K562 (cell line): ENCODE measurements around the gene HGS. TPM values are rescaled to one million over a fixed set of nuclear protein-coding genes. Genes with fewer than 3 reads are reported as not detected.

Source experiments
- ATAC-seq: fragments of 200-7000 bp; cut with Tn5 transposase; 3 replicates; pipeline ENCODE4 v1.9.1; 2020; ENCODE audit warnings: moderate library complexity
- BruUV-seq: library from RNA; stranded (reverse); fragments of 400-500 nt; replicated peaks from 2 replicates; lab custom pipeline; 2021; lab: Mats Ljungman, UMichigan
- CTCF ChIA-PET: fragments of 300-600 bp; formaldehyde crosslinking; extraction: SDS; loops from one replicate; lab custom pipeline; 2021; ENCODE audit warnings: low intra/inter-chr PET ratio; lab: Yijun Ruan, JAX
- POLR2A ChIA-PET: fragments of 300-600, 350-650 bp; sonication (Branson Sonifier 250); formaldehyde crosslinking; extraction: SDS; loops from one replicate; lab custom pipeline; 2021; ENCODE audit warnings: antibody characterized with exemption, inconsistent platforms; lab: Yijun Ruan, JAX
- DNase-seq, 4 experiments: peaks; one replicate each; pipeline versions ENCODE4 v3.0.0 to v3.0.0-alpha.2; 2011 to 2018; ENCODE audit warnings: low spot score in 3 of 4, mixed read lengths in 3 of 4; ENCODE audit errors: extremely low read depth in 1 of 4
- FAIRE-seq: peaks from 2 replicates; lab custom pipeline; 2011; peaks lifted over from hg19 to GRCh38; lab: Jason Lieb, UNC
- H2AFZ ChIP-seq: 2 replicates; pipeline ENCODE4 v1.6.0; 2011; ENCODE audit warnings: low read depth, low read length, control low read depth, inconsistent platforms
- H3K27ac ChIP-seq: fragments of 200-600 bp; 3 replicates; pipeline ENCODE4 v1.8.0; 2011; ENCODE audit warnings: low read depth, mild to moderate bottlenecking, control low read depth, inconsistent platforms, low read length, moderate library complexity, mixed read lengths; ENCODE audit errors: extremely low read depth
- H3K27me3 ChIP-seq, 2 experiments: fragments of 300-600 bp in 1 of 2; 2 replicates in 1 of 2; 3 replicates in 1 of 2; pipeline versions ENCODE4 v1.6.0 to v1.8.0; 2011; ENCODE audit warnings: inconsistent platforms in 2 of 2, low read length in 2 of 2, mild to moderate bottlenecking in 1 of 2, mixed read lengths in 1 of 2, moderate library complexity in 1 of 2; ENCODE audit not compliant: control insufficient read depth in 2 of 2, insufficient read depth in 2 of 2
- H3K36me3 ChIP-seq: fragments of 300-600 bp; 3 replicates; pipeline ENCODE4 v1.8.0; 2011; ENCODE audit warnings: mild to moderate bottlenecking, low read length, inconsistent platforms; ENCODE audit not compliant: control insufficient read depth, insufficient read depth
- H3K4me1 ChIP-seq, 2 experiments: fragments of 200-600 bp in 1 of 2; replicated peaks in 1 of 2; 2 replicates in 1 of 2; 3 replicates in 1 of 2; pipeline versions ENCODE4 v1.5.1 to v1.8.0; 2011; ENCODE audit warnings: inconsistent platforms in 2 of 2, low read length in 2 of 2, mild to moderate bottlenecking in 1 of 2, mixed read lengths in 1 of 2, moderate library complexity in 1 of 2; ENCODE audit not compliant: control insufficient read depth in 2 of 2, insufficient read depth in 2 of 2
- H3K4me2 ChIP-seq: 2 replicates; pipeline ENCODE4 v1.6.1; 2011; ENCODE audit warnings: low read length, control low read depth, inconsistent platforms, mixed read lengths; ENCODE audit not compliant: insufficient read depth
- H3K4me3 ChIP-seq: fragments of 200-600 bp; sonication (generic), shearing (Covaris generic); 2 replicates; pipeline ENCODE4 v1.5.1; 2016; ENCODE audit warnings: control low read depth, inconsistent platforms
- H3K79me2 ChIP-seq: fragments of 200-600 bp; 3 replicates; pipeline ENCODE4 v1.8.0; 2011; ENCODE audit warnings: low read length, inconsistent platforms; ENCODE audit not compliant: control insufficient read depth, insufficient read depth
- H3K9ac ChIP-seq, 2 experiments: 2 replicates each; pipeline versions ENCODE4 v1.6.0 to v1.6.1; 2011; ENCODE audit warnings: low read depth in 2 of 2, low read length in 2 of 2, control low read depth in 1 of 2, inconsistent platforms in 1 of 2, mild to moderate bottlenecking in 1 of 2, mixed read lengths in 1 of 2; ENCODE audit not compliant: insufficient read depth in 1 of 2
- H3K9me1 ChIP-seq: one replicate; pipeline ENCODE4 v1.6.0; 2011; ENCODE audit warnings: inconsistent platforms, mild to moderate bottlenecking, low read length, moderate library complexity; ENCODE audit not compliant: control insufficient read depth, insufficient read depth
- H3K9me3 ChIP-seq: replicated peaks from 2 replicates; pipeline ENCODE4 v1.5.1; 2011; ENCODE audit warnings: low read depth, low read length, inconsistent platforms; ENCODE audit not compliant: control insufficient read depth, insufficient read depth
- H4K20me1 ChIP-seq: replicated peaks from 2 replicates; pipeline ENCODE4 v1.6.1; 2011; ENCODE audit warnings: low read length, inconsistent platforms, mixed read lengths; ENCODE audit not compliant: control insufficient read depth, insufficient read depth
- HCFC1 ChIP-seq: IDR thresholded peaks from 2 replicates; pipeline ENCODE4 v1.6.1; 2012; ENCODE audit warnings: low read depth, low read length, improper control_type of control experiment
- KDM5B ChIP-seq: fragments of 200-600 bp; sonication (generic); IDR thresholded peaks from 2 replicates; pipeline ENCODE4 v1.6.1; 2012; ENCODE audit warnings: low read depth, mild to moderate bottlenecking, moderate library complexity, low read length, control low read depth, inconsistent platforms; ENCODE audit not compliant: insufficient replicate concordance
- NCOA6 ChIP-seq: fragments of 450-650 bp; IDR thresholded peaks from 2 replicates; pipeline ENCODE4 v1.6.1; 2017; ENCODE audit warnings: mild to moderate bottlenecking
- NFIC ChIP-seq: fragments of 450-650 bp; IDR thresholded peaks from 2 replicates; pipeline ENCODE4 v1.6.1; 2017; ENCODE audit warnings: mild to moderate bottlenecking, inconsistent platforms
- PTRF ChIP-seq: fragments of 450-650 bp; IDR thresholded peaks from 2 replicates; pipeline ENCODE4 v1.6.1; 2016; ENCODE audit warnings: mild to moderate bottlenecking, missing genetic modification characterization, missing compliant biosample characterization
- SMARCB1 ChIP-seq: IDR thresholded peaks from 2 replicates; pipeline ENCODE4 v1.6.1; 2011; ENCODE audit warnings: improper control_type of control experiment, low read depth; ENCODE audit not compliant: insufficient read length
- SUPT5H ChIP-seq: fragments of 450-650 bp; IDR thresholded peaks from 2 replicates; pipeline ENCODE4 v1.6.1; 2016
- ZNF408 ChIP-seq: fragments of 250-450 bp; sonication (Bioruptor Pico); IDR thresholded peaks from 2 replicates; pipeline ENCODE4 v1.4.0; 2020; ENCODE audit warnings: low read depth, mild to moderate bottlenecking, moderate library complexity
- WGBS: fragments of 100-300 bp; shearing (Covaris generic); methylation state at CpG from one replicate; pipeline ENCODE4 v1.1.6; 2016; ENCODE audit warnings: low coverage, mixed read lengths; ENCODE audit not compliant: insufficient coverage; ENCODE audit errors: missing lambda C conversion rate; 5-methylcytosine and 5-hydroxymethylcytosine counted together
- in situ Hi-C: fragments of 300-500 bp; cut with MboI; formaldehyde crosslinking; loops from 4 replicates; pipeline ENCODE4 v1.15.0; 2018; ENCODE audit warnings: inconsistent platforms, mixed read lengths
- intact Hi-C: fragments of 100-400 bp; cut with micrococcal nuclease; formaldehyde crosslinking; loops from 2 replicates; pipeline ENCODE4 v1.14.2; 2022
- polyA plus RNA-seq, 8 experiments: library from polyadenylated mRNA; depleted of rRNA in 4 of 8; stranded (reverse) in 5 of 8; unstranded in 3 of 8; fragments of >200 nt; fragmentation: Nextera tagmentation in 2 of 8; fragmentation: Illumina TruSeq in 1 of 8; extraction: Ambion mirVana in 2 of 8; extraction: Trizol in 1 of 8; gene quantifications; 2 replicates each; pipeline versions ENCODE4 v1.2.1 to v1.2.3, GENCODE V29; 2011 to 2014; ENCODE audit warnings: inconsistent platforms in 1 of 8, missing spikeins in 1 of 8
- total RNA-seq, 7 experiments: library from RNA; depleted of rRNA in 6 of 7; stranded (reverse); fragments of >200 nt in 6 of 7; fragmentation: Illumina TruSeq in 2 of 7; extraction: Trizol in 2 of 7; gene quantifications; 2 replicates each; pipeline versions ENCODE4 v1.2.1 to v1.2.3, GENCODE V29; 2011 to 2021; ENCODE audit warnings: low replicate concordance in 1 of 7

The HGS gene
- total and polyA plus RNA-seq, 9 of the 15 experiments (the other 6 are each of a cell fraction or from before 2014, with no cell fraction given) = 3.9 to 176 (median 77.1) TPM

GRCh38 chr17:81651692-81652091 lies 32.1 kb upstream of the HGS start:
- peaks cover 10 to 66% of the 10 kb centered on the region in 2 experiments; a peak in 4 of 5 replicates for H3K4me1 ChIP-seq
- peak overlapping the region; percentile 26; the same call in 1 of the 2 replicates for H2AFZ ChIP-seq
- H3K9me3 ChIP-seq = peaks cover 6% of the 10 kb centered on the region
- in situ Hi-C loops (no loop called here), intact Hi-C loops (no loop called here)
- DNase-seq (peak in 2 of 4 experiments; percentile 37 to 42), FAIRE-seq (no peak), ATAC-seq (peak; percentile 53)
- TF ChIP-seq SUPT5H (no peak), HCFC1 (no peak), NCOA6 (no peak), KDM5B (peak; percentile 33), ZNF408 (CRISPR knock-in tag) (no peak), NFIC (peak; percentile 77), SMARCB1 (no peak), PTRF (tag) (no peak)
- ChIA-PET POLR2A (no interaction called here), CTCF (no interaction called here)
- no peaks in the 10 kb centered on the region for H4K20me1 ChIP-seq
- H3K27ac ChIP-seq = no peak overlapping the region
- BruUV-seq = no TSS peak
- H3K36me3 ChIP-seq = no peaks in the 10 kb centered on the region
- H3K4me2 ChIP-seq = no peak overlapping the region
- H3K27me3 ChIP-seq = no peaks in the 10 kb centered on the region
- peak overlapping the region in 1 of 2 experiments; percentile 72; a peak in 2 of 4 replicates for H3K9ac ChIP-seq
- no peak overlapping the region for H3K4me3 ChIP-seq
- no peaks in the 10 kb centered on the region for H3K9me1 ChIP-seq
- WGBS = 60% methylated on average over 10 of the region's 10 CpGs
- no peaks in the 10 kb centered on the region for H3K79me2 ChIP-seq
